ENCODE measurements around the gene MGP.

MGP gene

GRCh38 chr12:14836336-14837210 is 49.1 kb downstream of the MGP start:
- no peaks in the 10 kb centered on the region for H3K9me3 Mint-ChIP-seq
- H3K36me3 Mint-ChIP-seq (ENCODE audit: low read depth) = no peaks in the 10 kb centered on the region
- peaks cover 35% of the 10 kb centered on the region for H3K27me3 Mint-ChIP-seq
- H3K4me3 Mint-ChIP-seq = no peak overlapping the region
- H3K4me1 Mint-ChIP-seq (ENCODE audit: low read depth) = no peaks in the 10 kb centered on the region
- H3K27ac Mint-ChIP-seq = no peak overlapping the region

GRCh38 chr12:14834509-14834908 is 51.1 kb downstream of the MGP start:
- Mint-ChIP-seq H3K27me3 (peaks cover 35% of the 10 kb centered on the region), H3K9me3 (no peaks in the 10 kb centered on the region), H3K27ac (no peak overlapping the region), H3K36me3 (ENCODE audit: low read depth) (no peaks in the 10 kb centered on the region), H3K4me1 (ENCODE audit: low read depth) (no peaks in the 10 kb centered on the region), H3K4me3 (no peak overlapping the region)

GRCh38 chr12:14833952-14834351 is 51.7 kb downstream of the MGP start:
- no peaks in the 10 kb centered on the region for H3K9me3 Mint-ChIP-seq
- no peaks in the 10 kb centered on the region for H3K4me1 Mint-ChIP-seq (ENCODE audit: low read depth)
- no peak overlapping the region for H3K4me3 Mint-ChIP-seq
- no peak overlapping the region for H3K27ac Mint-ChIP-seq
- peaks cover 30% of the 10 kb centered on the region for H3K27me3 Mint-ChIP-seq
- no peaks in the 10 kb centered on the region for H3K36me3 Mint-ChIP-seq (ENCODE audit: low read depth)

- Mint-ChIP-seq H3K27ac (no peak overlapping the region), H3K4me3 (no peak overlapping the region), H3K36me3 (ENCODE audit: low read depth) (no peaks in the 10 kb centered on the region), H3K27me3 (peaks cover 26% of the 10 kb centered on the region), H3K4me1 (ENCODE audit: low read depth) (no peaks in the 10 kb centered on the region), H3K9me3 (no peaks in the 10 kb centered on the region)
These were observed 52.3 kb downstream of the MGP start for GRCh38 chr12:14833336-14833735.

Measured in stimulated activated naive CD8-positive, alpha-beta T cell treated with anti-CD3 and anti-CD28 coated beads, Interleukin-15, Interleukin-2, amounts not matched to agents 100 ng/mL and 50 ng/mL, for 24 hours (primary cell).